ENCODE data around the gene CEACAM20.

CEACAM20 gene

GRCh38 chr19:44515907-44516306, 13.6 kb downstream of the CEACAM20 start:
- TF ChIP-seq SPI1 (IDR thresholded peaks at IDR 0.05; ENCODE audit: borderline replicate concordance, low read depth) (no peak), REST (IDR thresholded peaks at IDR 0.05; ENCODE audit: insufficient replicate concordance, low read depth) (no peak), POLR2AphosphoS5 (IDR thresholded peaks at IDR 0.05; ENCODE audit: low read depth) (no peak)
- Histone ChIP-seq H3K27me3 (ENCODE audit: insufficient read depth, poor library complexity, severe bottlenecking) (no peaks in the 10 kb centered on the region), H3K4me3 (replicated peaks; ENCODE audit: insufficient read depth, low read length) (no peak overlapping the region), H3K27ac (replicated peaks) (no peak overlapping the region)
- no peak for DNase-seq (ENCODE audit: low read depth in 1 of 2, low spot score in 1 of 2)

- no peak for DNase-seq (ENCODE audit: low read depth in 1 of 2, low spot score in 1 of 2)
- H3K4me3 ChIP-seq (replicated peaks; ENCODE audit: insufficient read depth, low read length), result no peak overlapping the region
- TF ChIP-seq POLR2AphosphoS5 (IDR thresholded peaks at IDR 0.05; ENCODE audit: low read depth) (no peak), SPI1 (IDR thresholded peaks at IDR 0.05; ENCODE audit: borderline replicate concordance, low read depth) (no peak), REST (IDR thresholded peaks at IDR 0.05; ENCODE audit: insufficient replicate concordance, low read depth) (no peak), CTCF (IDR thresholded peaks at IDR 0.05; ENCODE audit: insufficient read depth, low read length) (no peak), GABPA (IDR thresholded peaks at IDR 0.05; ENCODE audit: low read depth) (no peak)
- H3K27ac ChIP-seq (replicated peaks), result no peak overlapping the region
- no peaks in the 10 kb centered on the region for H3K27me3 ChIP-seq (ENCODE audit: insufficient read depth, poor library complexity, severe bottlenecking)
Observed at GRCh38 chr19:44515031-44515430, 14.4 kb downstream of the CEACAM20 start.

GRCh38 chr19:44512326-44513298, 16.9 kb downstream of the CEACAM20 start:
- peak; percentile 17 to 51 for DNase-seq (ENCODE audit: low read depth in 1 of 2, low spot score in 1 of 2)
- no peak overlapping the region for H3K4me3 ChIP-seq (replicated peaks; ENCODE audit: insufficient read depth, low read length)
- no peak overlapping the region for H3K27ac ChIP-seq (replicated peaks)
- TF ChIP-seq REST (IDR thresholded peaks at IDR 0.05; ENCODE audit: insufficient replicate concordance, low read depth) (peak; percentile 99), CTCF (IDR thresholded peaks at IDR 0.05; ENCODE audit: insufficient read depth, low read length) (peak; percentile 51), SPI1 (IDR thresholded peaks at IDR 0.05; ENCODE audit: borderline replicate concordance, low read depth) (no peak)
- H3K27me3 ChIP-seq (ENCODE audit: insufficient read depth, poor library complexity, severe bottlenecking), result no peaks in the 10 kb centered on the region

Measured in HL-60 (cell line).